IMR-90 (cell line): ENCODE measurements around the gene TPSB2. TPM values are rescaled to one million over a fixed set of nuclear protein-coding genes. Genes with fewer than 3 reads are reported as not detected.
"Not testable (repeated sequence)": the region's sequence is repeated elsewhere in the genome, so short reads cannot be mapped to it uniquely, and the experiment has no call there.

Experiments
- ATAC-seq: fragments of 200-7000 bp; cut with Tn5 transposase; 2 replicates; pipeline ENCODE4 v1.9.1; 2020; ENCODE audit warnings: low read depth, mild to moderate bottlenecking, moderate library complexity
- BruUV-seq: library from RNA; stranded (reverse); fragments of 400-500 nt; replicated peaks from 2 replicates; lab custom pipeline; 2021; lab: Mats Ljungman, UMichigan
- CTCF ChIA-PET: fragments of 300-600 bp; formaldehyde crosslinking; extraction: SDS; loops from one replicate; lab custom pipeline; 2021; ENCODE audit warnings: antibody characterized with exemption; lab: Yijun Ruan, JAX
- POLR2A ChIA-PET: fragments of 300-600 bp; sonication (Branson Sonifier 250); formaldehyde crosslinking; loops from one replicate; lab custom pipeline; 2022; ENCODE audit warnings: antibody characterized with exemption; ENCODE audit not compliant: unreplicated experiment; lab: Charles Lee
- DNase-seq: peaks from one replicate; pipeline ENCODE4 v3.0.0; 2013
- H2AFZ ChIP-seq: replicated peaks from 2 replicates; pipeline ENCODE3; 2013; ENCODE audit warnings: low read length, mild to moderate bottlenecking; ENCODE audit not compliant: poor library complexity
- H2AK5ac ChIP-seq: 2 replicates; pipeline ENCODE4 v1.6.1; 2013; ENCODE audit warnings: low read depth, low read length, inconsistent platforms
- H2AK9ac ChIP-seq: replicated peaks from 2 replicates; pipeline ENCODE3; 2013; ENCODE audit warnings: mild to moderate bottlenecking, low read depth, low read length, moderate library complexity; ENCODE audit not compliant: poor library complexity
- H2BK120ac ChIP-seq: 2 replicates; pipeline ENCODE4 v1.6.1; 2013; ENCODE audit warnings: low read depth, low read length, inconsistent platforms
- H2BK15ac ChIP-seq: 3 replicates; pipeline ENCODE4 v1.6.1; 2013; ENCODE audit warnings: low read depth, low read length, inconsistent platforms
- H2BK20ac ChIP-seq: 2 replicates; pipeline ENCODE4 v1.6.1; 2013; ENCODE audit warnings: low read depth, mild to moderate bottlenecking, inconsistent platforms, low read length, moderate library complexity
- H2BK5ac ChIP-seq: 2 replicates; pipeline ENCODE4 v1.6.1; 2013; ENCODE audit warnings: mild to moderate bottlenecking, low read depth, low read length, inconsistent platforms; ENCODE audit not compliant: poor library complexity, severe bottlenecking
- H3K14ac ChIP-seq: replicated peaks from 2 replicates; pipeline ENCODE4 v1.6.1; 2013; ENCODE audit warnings: low read depth, low read length, inconsistent platforms
- H3K18ac ChIP-seq: 2 replicates; pipeline ENCODE4 v1.6.1; 2013; ENCODE audit warnings: low read depth, low read length, control low read depth
- H3K23ac ChIP-seq: 2 replicates; pipeline ENCODE4 v1.6.1; 2013; ENCODE audit warnings: low read depth, low read length, inconsistent platforms
- H3K27ac ChIP-seq: 2 replicates; pipeline ENCODE4 v1.5.1; 2013; ENCODE audit warnings: mild to moderate bottlenecking, control low read depth, low read length; ENCODE audit not compliant: insufficient read depth
- H3K27me3 ChIP-seq: 2 replicates; pipeline ENCODE4 v1.6.1; 2013; ENCODE audit warnings: low read length; ENCODE audit not compliant: control insufficient read depth, insufficient read depth
- H3K36me3 ChIP-seq: 2 replicates; pipeline ENCODE4 v1.6.1; 2013; ENCODE audit warnings: low read length, mixed read lengths; ENCODE audit not compliant: control insufficient read depth, insufficient read depth
- H3K4ac ChIP-seq: 2 replicates; pipeline ENCODE4 v1.6.1; 2013; ENCODE audit warnings: low read depth, low read length, inconsistent platforms
- H3K4me1 ChIP-seq: 2 replicates; pipeline ENCODE4 v1.6.1; 2013; ENCODE audit warnings: low read length, mixed read lengths; ENCODE audit not compliant: control insufficient read depth, insufficient read depth
- H3K4me2 ChIP-seq: 2 replicates; pipeline ENCODE4 v1.6.1; 2013; ENCODE audit warnings: low read depth, mild to moderate bottlenecking, control low read depth, low read length, moderate library complexity
- H3K4me3 ChIP-seq: 2 replicates; pipeline ENCODE4 v1.5.1; 2013; ENCODE audit warnings: low read depth, mild to moderate bottlenecking, control low read depth, low read length, moderate library complexity; ENCODE audit not compliant: insufficient read depth
- H3K56ac ChIP-seq: 2 replicates; pipeline ENCODE4 v1.6.1; 2013; ENCODE audit warnings: low read length, inconsistent platforms; ENCODE audit not compliant: insufficient read depth; ENCODE audit errors: extremely low read depth
- H3K79me1 ChIP-seq, 2 experiments: 2 replicates each; pipeline ENCODE4 v1.6.1; 2013; ENCODE audit warnings: low read length in 2 of 2, inconsistent platforms in 1 of 2, low read depth in 1 of 2
- H3K9ac ChIP-seq: 2 replicates; pipeline ENCODE4 v1.6.1; 2013; ENCODE audit warnings: low read depth, low read length, control low read depth
- H3K9me1 ChIP-seq: 2 replicates; pipeline ENCODE4 v1.6.1; 2013; ENCODE audit warnings: low read length, inconsistent platforms; ENCODE audit not compliant: insufficient read depth
- H3K9me3 ChIP-seq: 2 replicates; pipeline ENCODE4 v1.6.1; 2013; ENCODE audit warnings: low read length; ENCODE audit not compliant: control insufficient read depth, insufficient read depth
- H4K20me1 ChIP-seq: 2 replicates; pipeline ENCODE4 v1.6.1; 2013; ENCODE audit warnings: low read length, inconsistent platforms; ENCODE audit not compliant: insufficient read depth
- H4K5ac ChIP-seq: 2 replicates; pipeline ENCODE4 v1.6.1; 2013; ENCODE audit warnings: mild to moderate bottlenecking, low read depth, low read length, control low read depth
- H4K8ac ChIP-seq, 2 experiments: 2 replicates each; pipeline ENCODE4 v1.6.1; 2013; ENCODE audit warnings: low read depth in 2 of 2, low read length in 2 of 2, control low read depth in 1 of 2, inconsistent platforms in 1 of 2
- H4K91ac ChIP-seq: 2 replicates; pipeline ENCODE4 v1.6.1; 2013; ENCODE audit warnings: low read depth, low read length, inconsistent platforms; ENCODE audit not compliant: insufficient read depth
- WGBS, 2 experiments: methylation state at CpG; one replicate each; pipeline versions ENCODE4 v1.1.5 to v1.1.7; 2013; ENCODE audit warnings: missing lambda C conversion rate in 2 of 2; ENCODE audit not compliant: insufficient read length in 1 of 2; ENCODE audit errors: extremely low coverage in 2 of 2; 5-methylcytosine and 5-hydroxymethylcytosine counted together
- dilution Hi-C: fragments of 300-500 bp; cut with HindIII; formaldehyde crosslinking; loops from one replicate; pipeline ENCODE4 v1.14.3; 2018; ENCODE audit warnings: low sequenced_read_pairs; ENCODE audit not compliant: unreplicated experiment
- in situ Hi-C: fragments of 300-500 bp; cut with MboI; formaldehyde crosslinking; loops from 3 replicates; pipeline ENCODE4 v1.14.3; 2019; ENCODE audit warnings: low sequenced_read_pairs, inconsistent platforms, mixed read lengths
- intact Hi-C: fragments of 100-400 bp; cut with micrococcal nuclease; formaldehyde crosslinking; loops from 2 replicates; pipeline ENCODE4 v1.10.0; 2022
- polyA plus RNA-seq, 3 experiments: library from polyadenylated mRNA; depleted of rRNA; stranded (reverse); fragments of >200 nt; gene quantifications; 2 replicates each; pipeline ENCODE4 v1.2.3, GENCODE V29; 2012; ENCODE audit warnings: low replicate concordance in 1 of 3
- total RNA-seq: library from RNA; depleted of rRNA; stranded (reverse); fragments of >200 nt; gene quantifications from 2 replicates; pipeline ENCODE4 v1.2.3, GENCODE V29; 2012

The TPSB2 gene
- total and polyA plus RNA-seq, 2 of the 4 experiments (the other 2 are of a cell fraction), result not detected

- H3K4ac ChIP-seq, H3K4me1 ChIP-seq, H3K9ac ChIP-seq, H4K20me1 ChIP-seq, dilution Hi-C loops, H3K14ac ChIP-seq, H3K9me3 ChIP-seq, intact Hi-C loops, H3K18ac ChIP-seq, H4K5ac ChIP-seq, H3K79me1 ChIP-seq, in situ Hi-C loops, H2AK5ac ChIP-seq, H3K27me3 ChIP-seq, H4K8ac ChIP-seq, H3K56ac ChIP-seq, H2BK5ac ChIP-seq, H4K91ac ChIP-seq, H2AFZ ChIP-seq, CTCF ChIA-PET, H2BK20ac ChIP-seq, BruUV-seq, H2BK120ac ChIP-seq, ATAC-seq, H3K4me3 ChIP-seq, POLR2A ChIA-PET, H2AK9ac ChIP-seq, H2BK15ac ChIP-seq, H3K23ac ChIP-seq, H3K36me3 ChIP-seq, H3K9me1 ChIP-seq, DNase-seq, H3K27ac ChIP-seq, H3K4me2 ChIP-seq: not testable (repeated sequence)
- WGBS, 2 experiments, result 50% methylated on average over 3 of the region's 14 CpGs; no CpG with 5 or more reads in 1 of the 2 experiments
These were observed 3.3 kb downstream of the TPSB2 start for GRCh38 chr16:1226692-1227091.
